Neutrophil (primary cell): ENCODE data around the gene LMO2.

Source experiments
- H3K27ac ChIP-seq: fragments of 200-600 bp; sonication (generic); 2 replicates; pipeline ENCODE4 v1.5.1; 2016; ENCODE audit warnings: mild to moderate bottlenecking, moderate library complexity
- H3K27me3 ChIP-seq: fragments of 200-600 bp; sonication (generic); 2 replicates; pipeline ENCODE4 v1.6.0; 2016; ENCODE audit warnings: mild to moderate bottlenecking
- H3K36me3 ChIP-seq: fragments of 200-600 bp; sonication (generic); 2 replicates; pipeline ENCODE4 v1.5.1; 2017
- H3K4me1 ChIP-seq, 2 experiments: fragments of 200-600 bp in 1 of 2; sonication (generic) in 1 of 2; 1 replicate in 1 of 2; 2 replicates in 1 of 2; pipeline versions ENCODE4 v1.5.1 to v1.6.1; 2013 to 2016; ENCODE audit warnings: low read depth in 1 of 2, low read length in 1 of 2, mild to moderate bottlenecking in 1 of 2, moderate library complexity in 1 of 2; ENCODE audit not compliant: control insufficient read depth in 1 of 2, insufficient read depth in 1 of 2
- H3K4me3 ChIP-seq, 2 experiments: fragments of 200-600 bp in 1 of 2; sonication (generic) in 1 of 2; 1 replicate in 1 of 2; 2 replicates in 1 of 2; pipeline ENCODE4 v1.5.1; 2013 to 2016; ENCODE audit warnings: low read depth in 1 of 2, low read length in 1 of 2, mild to moderate bottlenecking in 1 of 2, moderate library complexity in 1 of 2
- H3K9me3 ChIP-seq: fragments of 200-600 bp; sonication (generic); 2 replicates; pipeline ENCODE4 v1.5.1; 2016
- TF ChIP-seq, protein P1 (sequence below): fragments of 200-600 bp; sonication (generic); IDR thresholded peaks from 2 replicates; pipeline ENCODE4 v1.5.1; 2016; ENCODE audit warnings: antibody characterized with exemption

LMO2 gene

DNA sequence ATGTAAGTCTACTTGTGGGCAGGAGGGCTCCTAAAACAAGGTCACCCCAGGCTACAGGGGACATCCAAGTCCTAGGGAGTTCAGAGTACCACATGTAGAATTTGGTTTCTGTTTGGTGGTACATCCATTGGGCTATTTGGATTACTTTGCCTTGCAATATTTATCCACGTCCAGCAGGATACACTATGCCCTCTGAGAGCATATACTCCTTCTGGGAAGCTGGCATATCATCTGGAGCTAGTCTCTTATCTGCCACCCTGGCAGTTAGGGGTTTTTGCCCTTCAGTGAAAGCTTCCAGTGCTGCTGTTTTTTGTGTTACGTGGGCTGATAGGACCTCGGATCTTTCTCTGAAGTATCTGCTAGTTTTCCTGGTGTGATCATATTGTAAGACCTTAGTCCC is 7.3 kb downstream of the LMO2 start:
- Histone ChIP-seq H3K36me3 (no peaks in the 10 kb centered on the region), H3K4me1 (peaks cover 76 to 95% of the 10 kb centered on the region in 2 experiments), H3K9me3 (no peaks in the 10 kb centered on the region), H3K27me3 (no peaks in the 10 kb centered on the region), H3K4me3 (no peak overlapping the region), H3K27ac (peak overlapping the region; percentile 65)
- TF ChIP-seq, protein P1, sequence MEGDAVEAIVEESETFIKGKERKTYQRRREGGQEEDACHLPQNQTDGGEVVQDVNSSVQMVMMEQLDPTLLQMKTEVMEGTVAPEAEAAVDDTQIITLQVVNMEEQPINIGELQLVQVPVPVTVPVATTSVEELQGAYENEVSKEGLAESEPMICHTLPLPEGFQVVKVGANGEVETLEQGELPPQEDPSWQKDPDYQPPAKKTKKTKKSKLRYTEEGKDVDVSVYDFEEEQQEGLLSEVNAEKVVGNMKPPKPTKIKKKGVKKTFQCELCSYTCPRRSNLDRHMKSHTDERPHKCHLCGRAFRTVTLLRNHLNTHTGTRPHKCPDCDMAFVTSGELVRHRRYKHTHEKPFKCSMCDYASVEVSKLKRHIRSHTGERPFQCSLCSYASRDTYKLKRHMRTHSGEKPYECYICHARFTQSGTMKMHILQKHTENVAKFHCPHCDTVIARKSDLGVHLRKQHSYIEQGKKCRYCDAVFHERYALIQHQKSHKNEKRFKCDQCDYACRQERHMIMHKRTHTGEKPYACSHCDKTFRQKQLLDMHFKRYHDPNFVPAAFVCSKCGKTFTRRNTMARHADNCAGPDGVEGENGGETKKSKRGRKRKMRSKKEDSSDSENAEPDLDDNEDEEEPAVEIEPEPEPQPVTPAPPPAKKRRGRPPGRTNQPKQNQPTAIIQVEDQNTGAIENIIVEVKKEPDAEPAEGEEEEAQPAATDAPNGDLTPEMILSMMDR = no peak

DNA sequence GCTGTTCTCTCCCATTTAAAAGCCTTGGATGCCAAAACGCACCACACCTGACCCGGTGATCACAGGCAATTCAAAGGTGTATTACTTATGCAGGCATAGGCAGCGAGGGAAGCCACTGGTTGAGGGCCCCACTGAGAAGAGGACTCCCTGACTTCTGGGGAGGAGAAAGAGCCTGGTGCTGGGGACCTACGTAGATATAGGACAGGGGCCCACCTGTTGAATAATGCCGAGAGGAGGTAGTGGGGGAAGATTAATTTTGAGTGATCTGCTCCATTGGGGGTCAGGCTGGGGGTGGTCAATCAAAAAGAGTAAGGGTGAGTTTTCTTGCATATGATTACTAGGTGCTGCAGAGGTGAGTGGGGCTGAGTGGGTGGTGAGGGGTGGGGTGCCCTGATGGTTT is 7.8 kb downstream of the LMO2 start:
- Histone ChIP-seq H3K27ac (peak overlapping the region; percentile 65), H3K4me1 (peaks cover 71 to 90% of the 10 kb centered on the region in 2 experiments), H3K9me3 (no peaks in the 10 kb centered on the region), H3K36me3 (no peaks in the 10 kb centered on the region), H3K27me3 (no peaks in the 10 kb centered on the region), H3K4me3 (no peak overlapping the region)
- TF ChIP-seq, protein P1 = no peak

DNA sequence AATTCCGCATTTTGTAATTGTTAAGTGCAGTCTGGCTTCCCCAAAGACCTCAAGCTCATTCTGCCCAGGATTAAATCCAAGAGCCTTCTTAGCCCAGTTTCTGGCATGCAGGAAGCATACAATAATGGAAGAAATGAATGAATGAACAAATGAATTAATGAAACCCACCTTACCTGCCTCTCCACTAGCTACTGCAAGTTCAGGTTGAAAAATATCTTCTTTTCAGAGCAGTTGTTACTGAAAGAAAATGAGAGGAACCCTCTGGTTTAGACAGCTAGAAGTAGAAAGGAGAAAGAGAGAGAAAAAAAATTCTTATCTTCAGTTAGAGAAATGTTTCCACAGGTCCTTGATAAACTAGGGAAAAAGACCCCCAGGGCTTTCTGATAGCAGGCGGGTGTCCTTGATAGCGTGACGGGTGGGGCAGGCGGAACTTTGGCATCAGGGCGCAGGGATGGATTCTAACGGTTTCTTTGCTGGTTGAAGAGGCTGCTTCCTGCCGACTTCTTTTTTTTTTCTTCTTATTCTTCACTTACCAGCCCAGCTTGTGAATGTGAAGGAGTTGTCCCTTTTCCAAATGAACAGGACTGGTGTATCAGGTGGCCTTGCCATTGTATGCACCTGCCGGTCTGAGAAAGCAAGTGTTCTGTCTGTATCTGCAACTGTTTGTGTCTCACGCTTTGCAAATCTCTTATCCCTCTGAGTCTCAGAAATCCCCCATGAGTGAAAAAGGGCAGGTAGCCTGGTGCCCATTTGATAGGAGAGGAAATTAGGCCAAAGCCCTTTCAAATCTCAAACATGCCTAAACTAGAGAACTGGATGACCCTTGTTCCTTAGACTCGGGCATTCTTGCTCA is 10.0 kb downstream of the LMO2 start:
- Histone ChIP-seq H3K27me3 (no peaks in the 10 kb centered on the region), H3K27ac (peak overlapping the region; percentile 65), H3K4me3 (peak overlapping the region in 1 of 2 experiments; percentile 19), H3K36me3 (no peaks in the 10 kb centered on the region), H3K4me1 (peaks cover 62 to 73% of the 10 kb centered on the region in 2 experiments), H3K9me3 (no peaks in the 10 kb centered on the region)
- TF ChIP-seq, protein P1 = no peak

DNA sequence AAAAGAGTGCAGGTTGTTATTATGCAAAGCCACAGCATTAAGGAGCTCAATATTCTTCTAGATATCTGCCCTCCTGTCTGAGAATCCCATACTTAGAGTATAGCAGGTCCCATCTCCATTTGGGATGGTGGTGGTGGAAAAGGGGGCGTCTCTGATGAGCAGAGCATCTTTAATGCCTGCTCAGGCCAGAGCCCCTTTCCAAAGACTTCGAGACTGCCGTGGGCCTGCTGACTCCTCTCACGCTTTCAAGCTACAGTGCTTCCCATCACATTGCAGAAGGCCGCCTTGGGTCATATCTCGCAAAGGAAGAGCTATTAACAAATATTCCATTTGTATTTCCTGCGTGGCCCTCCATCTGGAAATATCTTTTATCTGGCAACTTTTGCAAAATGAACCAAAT is 10.9 kb downstream of the LMO2 start:
- TF ChIP-seq, protein P1 = no peak
- Histone ChIP-seq H3K36me3 (no peaks in the 10 kb centered on the region), H3K4me3 (no peak overlapping the region), H3K27me3 (no peaks in the 10 kb centered on the region), H3K27ac (peak overlapping the region; percentile 65), H3K4me1 (peaks cover 55 to 67% of the 10 kb centered on the region in 2 experiments), H3K9me3 (no peaks in the 10 kb centered on the region)

DNA sequence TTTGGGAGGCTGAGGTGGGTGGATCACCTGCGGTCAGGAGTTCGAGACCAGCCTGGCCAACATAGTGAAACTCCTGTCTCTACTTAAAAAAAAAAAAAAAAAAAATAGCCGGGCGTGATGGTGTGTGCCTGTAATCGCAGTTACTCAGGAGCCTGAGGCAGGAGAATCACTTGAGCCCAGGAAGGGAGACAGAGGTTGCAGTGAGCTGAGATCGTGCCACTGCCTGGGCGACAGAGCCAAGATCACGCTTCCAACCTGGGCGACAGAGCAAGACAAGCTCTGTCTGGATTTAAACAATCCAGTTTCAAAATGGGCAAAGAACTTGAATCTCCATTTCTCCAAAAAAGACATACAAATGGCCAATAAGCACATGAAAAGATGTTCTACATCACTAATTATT is 12.5 kb downstream of the LMO2 start:
- TF ChIP-seq, protein P1 = no peak
- H3K4me1 ChIP-seq = peaks cover 53 to 61% of the 10 kb centered on the region in 2 experiments
- H3K27ac ChIP-seq = no peak overlapping the region
- no peaks in the 10 kb centered on the region for H3K27me3 ChIP-seq
- no peaks in the 10 kb centered on the region for H3K9me3 ChIP-seq
- H3K4me3 ChIP-seq = no peak overlapping the region
- H3K36me3 ChIP-seq = no peaks in the 10 kb centered on the region
